Body of pancreas (tissue), 4 donors: ENCODE measurements around the gene CD209.
"Not testable (repeated sequence)": the region's sequence is repeated elsewhere in the genome, so short reads cannot be mapped to it uniquely, and the experiment has no call there.

Experiments
- CTCF ChIP-seq, 7 experiments: fragments of 450-650 bp in 4 of 7; fragments of 200-600 bp in 3 of 7; sonication (generic) in 3 of 7; IDR thresholded peaks; one replicate each; pipeline ENCODE4 v1.5.1; 2016 to 2019; ENCODE audit warnings: antibody characterized with exemption in 7 of 7
- POLR2A ChIP-seq, 3 donors: fragments of 450-650 bp; IDR thresholded peaks; one replicate each; pipeline ENCODE4 v1.6.1; 2016; ENCODE audit warnings: antibody characterized with exemption in 3 of 3, mild to moderate bottlenecking in 2 of 3

- TF ChIP-seq POLR2A, CTCF (IDR thresholded peaks at IDR 0.05): not testable (repeated sequence)
Measured at GRCh38 chr19:7746306-7746705, 1.0 kb downstream of the CD209 start.
